CD4-positive, alpha-beta T cell treated with Interleukin-1 beta for 1 hour (primary cell): ENCODE results near the gene CLIP2.
"Not testable (repeated sequence)": the region's sequence is repeated elsewhere in the genome, so short reads cannot be mapped to it uniquely, and the experiment has no call there.

Experiments
- DNase-seq, 2 donors: peaks; one replicate each; pipeline ENCODE4 v3.0.0-alpha.2; 2020 to 2022

Gene CLIP2

DNA sequence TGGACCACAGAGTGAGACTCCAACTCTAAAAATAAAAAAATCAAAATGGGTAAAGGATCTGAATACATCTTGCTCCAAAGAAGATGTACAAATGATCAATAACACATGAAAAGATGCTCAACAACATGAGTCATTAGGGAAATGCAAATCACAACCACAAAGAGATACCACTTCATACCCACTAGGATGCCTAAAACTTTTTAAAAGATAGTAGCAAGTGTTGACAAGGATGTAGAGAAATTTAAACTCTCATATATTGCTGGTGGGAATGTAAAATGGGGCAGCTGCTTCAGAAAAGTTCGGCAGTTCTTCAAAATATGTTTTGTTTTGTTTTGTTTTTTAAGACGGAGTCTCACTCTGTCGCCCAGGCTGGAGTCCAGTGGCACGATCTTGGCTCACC lies 118.8 kb downstream of the CLIP2 start:
- DNase-seq: no peak

DNA sequence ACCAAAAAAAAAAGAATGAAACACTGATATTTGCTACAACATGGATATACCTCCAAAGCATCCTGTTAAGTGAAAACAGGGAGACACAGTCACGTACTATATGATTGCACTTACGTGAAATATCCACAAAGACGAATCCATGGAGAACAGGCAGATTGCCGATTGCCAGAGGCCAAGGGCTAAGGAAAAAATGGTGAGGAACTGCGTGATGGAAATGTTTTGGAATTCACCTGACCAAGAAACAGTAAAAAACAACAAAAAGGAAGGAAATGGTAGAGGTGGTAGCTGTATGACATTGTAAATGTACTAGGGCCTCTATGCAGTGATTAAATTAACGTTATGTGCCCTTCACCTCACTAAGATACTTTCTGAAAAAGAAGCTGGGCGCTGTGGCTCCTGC lies 120.4 kb downstream of the CLIP2 start:
- no peak for DNase-seq

DNA sequence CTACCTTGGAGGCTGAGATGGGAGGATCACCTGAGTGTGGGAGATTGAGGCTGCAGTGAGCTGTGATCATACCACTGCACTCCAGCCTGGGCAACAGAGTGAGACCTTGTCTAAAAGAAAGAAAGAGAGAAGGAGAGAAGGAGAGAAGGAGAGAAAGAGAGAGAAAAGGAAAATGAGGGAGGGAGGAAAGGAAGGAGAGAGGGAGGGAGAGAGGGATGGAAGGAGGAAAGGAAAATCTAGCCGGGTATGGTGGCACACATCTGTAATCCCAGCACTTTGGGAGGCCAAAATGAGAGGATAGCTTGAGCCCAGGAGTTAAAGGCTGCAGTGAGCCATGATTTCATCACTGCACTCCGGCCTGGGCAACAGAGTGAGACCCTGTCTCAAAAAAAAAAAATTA lies 121.6 kb downstream of the CLIP2 start:
- DNase-seq: no peak

DNA sequence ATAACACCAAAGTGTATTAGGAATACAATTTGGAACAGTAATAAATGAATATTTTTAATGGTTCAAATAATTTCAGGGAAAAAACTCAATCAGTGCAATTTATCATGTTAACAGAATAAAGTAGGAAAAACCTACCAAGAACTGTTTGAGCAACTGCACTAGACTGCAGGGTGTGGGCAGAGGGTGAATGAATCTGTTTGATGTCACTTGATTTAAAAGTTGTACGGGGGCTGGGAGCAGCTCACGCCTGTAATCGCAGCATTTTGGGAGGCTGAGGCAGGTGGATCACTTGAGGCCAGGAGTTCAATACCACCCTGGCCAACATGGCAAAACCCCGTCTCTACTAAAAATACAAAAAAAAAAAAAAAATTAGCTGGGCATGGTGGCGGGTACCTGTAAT lies 122.4 kb downstream of the CLIP2 start:
- DNase-seq: not testable (repeated sequence)

DNA sequence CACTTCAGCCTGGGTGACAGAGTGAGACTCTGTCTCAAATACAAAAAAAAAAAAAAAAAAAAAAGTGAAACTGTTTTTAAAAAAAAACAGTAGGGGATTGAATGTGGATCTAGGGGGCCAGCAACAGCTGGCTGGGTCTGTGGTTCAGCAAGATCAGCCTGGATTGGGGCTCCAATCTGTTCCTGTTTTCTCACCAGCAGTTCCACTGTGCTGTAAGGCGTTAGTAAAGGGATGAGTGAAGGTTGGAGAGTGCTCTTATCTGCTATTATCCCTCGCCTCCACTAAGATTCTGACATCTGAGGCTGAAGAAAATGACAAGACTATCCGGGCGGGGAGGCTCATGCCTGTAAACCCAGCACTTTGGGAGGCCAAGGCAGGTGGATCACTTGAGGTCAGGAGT lies 122.8 kb downstream of the CLIP2 start:
- no peak for DNase-seq

DNA sequence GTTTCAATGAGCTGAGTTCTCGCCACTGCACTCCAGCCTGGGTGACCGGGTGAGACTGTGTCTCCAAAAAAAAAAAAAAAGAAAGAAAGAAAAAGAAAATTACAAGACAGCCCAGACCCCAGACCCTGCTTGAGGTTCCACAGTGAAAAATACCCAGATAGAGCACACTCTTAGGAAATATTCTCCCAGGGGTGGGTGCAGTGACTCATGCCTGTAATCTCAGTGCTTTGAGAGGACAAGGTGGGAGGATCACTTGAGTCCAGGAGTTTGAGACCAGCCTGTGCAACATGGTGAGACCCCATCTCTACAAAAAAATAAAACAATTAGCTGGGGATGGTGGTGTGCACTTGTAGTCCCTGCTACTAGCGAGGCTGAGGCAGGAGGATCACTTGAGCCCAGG lies 123.4 kb downstream of the CLIP2 start:
- DNase-seq: no peak

DNA sequence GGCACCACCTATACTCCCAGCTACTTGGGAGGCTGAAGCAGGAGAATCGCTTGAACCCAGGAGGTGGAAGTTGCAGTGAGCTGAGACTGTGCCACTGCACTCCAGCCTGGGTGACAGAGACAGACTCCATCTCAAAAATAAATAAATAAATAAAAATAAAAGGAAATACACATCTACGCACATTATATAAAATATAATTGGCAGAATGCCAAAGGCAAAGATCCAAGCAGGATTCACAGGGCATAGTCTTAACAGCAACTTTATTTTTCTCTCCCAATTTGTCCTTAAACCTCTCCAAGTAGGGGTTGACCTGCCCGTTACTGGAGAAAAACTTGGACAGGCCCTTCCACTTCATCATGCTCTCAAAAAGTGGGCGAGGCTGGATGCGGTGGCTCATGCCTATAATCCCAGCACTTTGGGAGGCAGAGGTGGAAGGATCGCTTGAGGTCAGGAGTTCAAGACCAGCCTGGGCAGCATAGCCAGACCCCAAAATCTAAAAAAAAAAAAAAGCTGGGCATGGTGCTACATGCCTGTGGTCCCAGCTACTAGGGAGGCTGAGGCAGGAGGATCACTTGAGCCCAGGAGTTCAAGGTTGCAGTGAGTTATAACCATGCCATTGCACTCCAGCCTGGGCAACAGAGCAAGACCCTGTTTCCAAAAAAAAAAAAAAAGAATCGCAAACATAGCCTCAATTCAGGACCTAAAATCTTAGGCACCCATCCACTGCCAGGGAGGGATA lies 125.6 kb downstream of the CLIP2 start:
- not testable (repeated sequence) for DNase-seq

DNA sequence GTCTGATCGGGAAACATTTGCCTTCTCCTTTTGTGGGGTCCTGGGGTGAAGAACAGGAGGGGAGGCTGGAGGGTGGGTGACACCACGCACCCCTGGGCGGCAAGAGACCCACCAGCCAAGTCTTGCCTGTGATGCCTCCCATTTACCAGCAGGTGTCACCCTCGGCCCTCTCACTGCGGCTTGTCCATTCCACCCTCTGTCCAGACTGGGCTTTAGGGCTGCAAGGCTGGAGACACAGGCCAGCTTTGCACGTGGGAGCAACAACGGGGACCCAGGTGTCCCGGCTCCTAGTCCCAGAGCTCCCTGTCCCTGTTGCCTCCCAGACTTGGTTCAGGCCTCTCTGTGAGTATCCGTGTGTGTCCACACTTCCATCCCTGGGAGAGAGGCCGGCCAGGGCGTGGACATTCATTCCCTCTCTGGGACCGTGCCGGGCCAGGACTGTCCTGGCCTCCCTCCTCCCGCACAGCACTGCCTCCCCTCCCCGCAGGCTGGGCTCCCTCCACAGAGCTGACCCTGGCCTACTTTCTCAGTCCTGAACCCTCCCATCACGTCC lies 128.3 kb downstream of the CLIP2 start:
- DNase-seq: peak; percentile 49 to 60

DNA sequence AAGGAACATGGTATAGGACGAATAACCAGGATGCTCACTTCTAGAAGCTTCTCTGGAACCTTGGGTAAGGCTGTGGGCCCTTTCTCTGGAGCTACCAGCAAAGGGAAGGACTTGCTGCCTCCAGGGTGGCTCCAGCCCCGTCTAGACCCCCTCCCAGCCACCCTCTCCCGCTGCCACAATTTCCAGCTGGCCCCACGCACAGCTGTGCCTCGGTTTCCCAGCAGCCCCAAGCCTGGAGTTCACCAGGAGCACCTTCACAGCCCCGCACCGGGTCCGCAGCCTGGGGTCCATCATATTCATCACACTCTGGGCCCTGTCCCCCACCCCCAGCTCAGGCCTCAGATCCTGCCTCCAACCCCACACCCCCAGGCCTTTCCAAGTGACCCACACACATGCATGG lies 128.9 kb downstream of the CLIP2 start:
- DNase-seq: no peak

DNA sequence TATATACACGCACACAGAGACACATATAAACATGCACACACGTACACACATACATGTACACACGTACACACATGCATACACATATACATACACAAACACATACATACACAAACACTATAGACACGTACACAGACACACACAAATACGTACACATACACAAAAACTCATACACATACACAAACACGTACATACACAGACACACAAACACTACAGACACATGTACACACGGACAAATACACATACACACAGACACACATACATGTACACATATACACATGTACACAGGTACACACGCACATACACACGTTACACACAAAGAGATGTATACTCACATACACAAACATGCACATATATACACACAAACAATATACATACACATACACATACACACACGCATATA lies 129.3 kb downstream of the CLIP2 start:
- DNase-seq: no peak

DNA sequence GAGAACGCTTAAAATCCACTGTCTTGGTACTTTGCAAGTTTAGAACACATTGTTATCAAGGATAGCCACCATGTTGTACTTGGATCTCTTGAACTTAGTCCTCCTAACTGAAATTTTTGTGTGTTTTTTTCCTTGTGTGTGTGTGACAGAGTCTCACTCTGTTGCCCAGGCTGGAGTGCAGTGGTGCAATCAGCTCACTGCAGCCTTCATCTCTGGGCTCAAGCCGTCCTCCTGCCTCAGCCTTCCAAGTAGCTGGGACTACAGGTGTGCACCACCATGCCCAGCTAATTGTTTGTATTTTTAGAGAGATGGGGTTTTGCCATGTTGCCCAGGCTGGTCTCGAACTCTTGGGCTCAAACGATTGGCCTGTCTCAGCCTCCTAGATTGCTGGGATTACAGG lies 130.0 kb downstream of the CLIP2 start:
- not testable (repeated sequence) for DNase-seq

DNA sequence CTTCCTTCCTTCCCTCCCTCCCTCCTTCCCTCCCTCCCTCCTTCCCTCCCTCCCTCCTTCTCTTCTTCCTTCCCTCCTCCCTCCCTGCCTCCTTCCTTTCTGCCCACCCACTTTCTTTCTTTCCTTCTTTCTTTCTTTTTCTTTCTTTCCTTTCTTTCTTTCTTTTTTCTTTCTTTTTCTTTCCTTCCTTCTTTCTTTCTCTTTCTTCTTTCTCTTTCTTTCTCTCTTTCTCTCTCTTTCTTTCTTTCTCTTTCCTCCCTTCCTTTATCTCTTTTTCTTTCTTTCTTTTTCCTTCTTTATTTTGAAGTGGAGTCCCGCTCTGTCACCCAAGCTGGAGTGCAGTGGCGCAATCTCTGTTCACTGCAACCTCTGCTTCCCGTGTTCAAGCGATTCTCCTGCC lies 130.8 kb downstream of the CLIP2 start:
- DNase-seq: no peak

DNA sequence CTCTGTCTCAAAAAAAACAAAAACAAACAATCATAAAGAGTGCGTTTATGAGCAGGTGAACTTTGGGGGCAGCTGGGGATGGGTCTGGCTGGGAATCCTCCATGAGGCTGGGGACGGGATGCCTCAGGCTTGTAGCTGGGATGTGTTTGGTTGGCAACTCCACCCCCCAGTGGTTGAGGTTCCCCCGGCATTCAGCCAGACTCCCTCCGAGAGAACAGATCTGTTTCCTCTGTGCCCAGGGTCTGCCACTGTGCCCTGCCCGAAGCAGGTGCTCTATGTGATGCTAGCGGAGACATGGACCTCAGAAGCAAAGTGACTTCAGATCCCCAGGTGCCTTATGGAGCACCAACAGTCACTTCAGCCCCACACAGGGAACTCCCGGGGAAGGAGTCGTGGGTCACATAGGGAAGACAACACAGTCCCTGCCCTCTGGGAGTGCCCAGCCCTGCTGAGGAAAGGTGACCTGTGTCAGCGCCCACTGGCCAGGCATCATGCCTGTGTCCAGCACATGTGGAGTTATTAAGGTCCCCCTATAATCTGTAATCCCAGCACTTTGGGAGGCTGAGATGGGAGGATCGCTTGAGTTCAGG lies 135.2 kb downstream of the CLIP2 start:
- DNase-seq: no peak

DNA sequence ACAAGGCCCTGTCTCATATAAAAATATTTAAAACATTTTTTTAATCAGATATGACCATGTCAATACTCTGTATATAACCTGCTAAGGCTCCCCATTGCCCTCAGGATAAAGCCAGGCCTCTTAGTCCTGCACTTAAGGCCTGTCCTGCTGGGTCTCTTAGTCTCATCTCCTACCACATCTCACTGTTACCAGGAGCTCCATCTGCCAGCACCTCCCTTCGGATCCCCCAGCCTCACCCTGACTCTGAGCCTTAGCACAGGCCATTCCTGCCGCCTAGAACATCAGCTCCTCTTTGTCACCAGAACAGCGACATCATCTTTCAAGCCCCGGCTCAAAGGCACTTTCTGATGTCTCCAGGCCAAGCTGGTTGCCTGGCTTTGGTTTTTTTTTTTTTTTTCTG lies 138.8 kb downstream of the CLIP2 start:
- DNase-seq: no peak

DNA sequence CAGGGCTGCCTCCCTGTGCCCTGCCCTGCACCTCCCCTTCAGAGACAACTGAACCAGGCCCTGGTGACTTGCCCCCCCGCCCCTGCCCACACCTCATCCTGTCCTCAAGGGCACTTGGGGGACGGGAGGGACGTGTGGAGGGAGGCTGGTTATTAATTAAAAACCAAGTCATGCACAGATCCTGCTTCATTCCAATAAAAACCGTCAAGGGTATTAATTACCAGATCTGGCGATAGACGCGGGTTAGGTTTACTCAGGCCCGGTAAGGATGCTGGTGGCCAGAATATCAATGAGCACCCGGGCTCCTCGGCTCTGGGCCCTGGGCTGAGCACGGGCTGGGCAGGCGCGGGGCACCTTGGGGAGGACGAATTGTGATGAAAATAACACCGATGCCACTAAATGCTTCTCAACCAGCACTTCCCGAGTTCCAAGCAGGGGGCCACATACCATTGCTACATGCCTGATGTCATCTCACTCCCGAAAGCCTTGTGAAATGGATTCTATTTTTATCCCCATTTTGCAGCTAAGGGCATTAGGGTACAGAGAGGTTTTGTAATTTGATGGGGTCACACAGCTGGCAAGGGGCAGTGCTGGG lies 140.0 kb downstream of the CLIP2 start:
- no peak for DNase-seq

DNA sequence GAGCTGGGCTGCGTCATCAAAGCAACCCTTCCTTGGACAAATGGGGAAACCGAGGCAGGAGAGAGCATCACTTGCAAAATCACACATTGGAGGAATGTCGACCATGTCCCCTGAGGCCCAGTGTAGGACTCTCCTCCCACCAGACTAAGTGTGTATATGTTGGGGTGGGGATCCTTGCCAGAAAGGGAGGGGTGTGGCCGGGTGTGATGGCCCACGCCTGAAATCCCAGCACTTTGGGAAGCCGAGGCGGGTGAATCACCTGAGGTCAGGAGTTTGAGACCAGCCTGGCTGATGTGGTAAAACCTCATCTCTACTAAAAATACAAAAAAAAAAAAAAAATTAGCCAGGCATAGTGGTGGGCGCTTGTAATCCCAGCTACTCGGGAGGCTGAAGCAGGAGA lies 141.2 kb downstream of the CLIP2 start:
- not testable (repeated sequence) for DNase-seq

DNA sequence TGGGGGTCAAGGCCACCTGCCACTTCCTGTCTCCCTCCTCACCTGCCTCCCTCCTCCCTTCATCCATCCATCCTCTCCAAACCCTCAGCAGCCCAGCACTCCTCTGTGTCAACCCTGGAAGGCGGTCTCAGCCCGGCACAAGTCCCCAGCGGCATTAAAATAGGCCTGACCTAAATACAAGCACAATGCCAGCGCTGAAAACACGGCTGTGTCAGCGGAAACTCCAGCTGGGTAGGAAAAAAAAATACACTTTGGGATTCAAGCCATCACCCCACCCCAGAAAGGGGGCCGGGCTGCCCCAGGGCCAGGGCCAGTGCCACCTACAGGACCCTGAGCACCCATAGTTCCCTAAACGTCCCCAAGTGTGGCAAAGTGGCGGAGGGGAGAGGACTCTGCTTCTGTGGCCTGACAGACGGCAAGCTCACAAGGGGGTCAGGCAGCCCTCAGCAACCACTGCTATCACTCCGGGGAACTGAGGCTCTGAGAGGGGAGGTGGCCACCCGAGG lies 141.8 kb downstream of the CLIP2 start:
- no peak for DNase-seq

DNA sequence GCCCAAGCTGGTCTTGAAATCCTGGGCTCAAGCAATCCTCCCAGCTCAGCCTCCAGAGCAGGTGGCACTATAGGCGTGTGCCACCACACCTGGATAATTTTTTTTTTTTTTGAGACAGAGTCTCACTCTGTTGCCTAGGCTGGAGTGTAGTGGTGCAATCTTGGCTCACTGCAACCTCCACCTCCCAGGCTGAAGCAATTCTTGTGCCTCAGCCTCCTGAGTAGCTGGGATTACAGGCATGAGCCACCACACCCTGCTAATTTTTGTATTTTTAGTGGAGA lies 148.0 kb downstream of the CLIP2 start:
- not testable (repeated sequence) for DNase-seq

DNA sequence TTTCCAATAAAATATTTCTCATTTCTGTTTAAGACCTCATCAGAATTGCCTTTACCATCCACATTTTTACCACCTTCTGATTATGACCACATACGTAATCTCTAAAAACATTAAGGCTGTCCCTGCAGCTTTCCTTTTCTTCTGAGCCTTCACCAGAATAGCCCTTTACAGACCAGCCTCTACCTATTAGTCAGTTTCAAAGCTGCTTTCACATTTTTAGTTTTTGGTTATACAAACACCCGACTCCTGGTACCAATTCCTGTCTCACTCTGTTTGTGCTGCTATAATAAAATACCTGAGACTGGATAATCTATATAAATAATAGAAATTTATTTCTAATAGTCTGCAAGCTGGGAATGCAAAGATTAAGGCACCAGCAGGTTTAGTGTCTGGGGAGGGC lies 149.1 kb downstream of the CLIP2 start:
- DNase-seq: no peak

DNA sequence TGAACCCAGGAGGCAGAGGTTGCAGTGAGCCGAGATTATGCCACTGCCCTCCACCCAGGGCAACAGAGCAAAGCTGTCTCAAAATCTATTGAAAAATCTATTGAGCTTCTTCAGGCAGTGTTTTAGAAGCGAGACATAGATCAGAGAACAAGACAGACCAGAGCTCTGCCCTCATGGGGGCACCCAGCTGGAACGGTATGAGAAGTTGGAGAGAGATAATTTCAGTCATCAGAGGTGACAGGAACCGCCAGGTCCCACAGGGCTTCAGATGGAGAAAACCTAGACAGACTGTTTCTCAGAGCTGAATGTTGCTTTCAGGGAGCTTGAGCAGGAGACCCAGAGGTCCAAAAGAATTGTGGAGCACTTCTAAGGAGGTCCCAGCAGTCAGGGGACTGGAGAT lies 150.3 kb downstream of the CLIP2 start:
- no peak for DNase-seq

DNA sequence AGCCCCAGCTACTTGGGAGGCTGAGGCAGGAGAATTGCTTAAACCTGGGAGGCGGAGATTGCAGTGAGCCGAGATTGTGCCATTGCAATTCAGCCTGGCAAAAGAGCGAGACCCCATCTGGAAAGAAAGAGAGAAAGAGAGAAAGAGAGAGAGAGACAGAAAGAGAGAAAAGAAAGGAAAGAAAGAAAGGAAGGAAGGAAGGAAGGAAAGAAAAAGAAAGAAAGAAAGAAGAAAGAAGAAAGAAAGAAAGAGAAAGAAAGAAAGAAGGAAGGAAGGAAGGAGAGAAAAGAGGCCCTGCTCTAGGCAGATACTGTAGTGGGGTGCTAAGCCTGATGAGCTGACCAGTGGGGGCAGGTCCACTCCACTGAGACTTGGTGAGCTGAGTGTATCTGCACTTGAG lies 150.9 kb downstream of the CLIP2 start:
- not testable (repeated sequence) for DNase-seq

DNA sequence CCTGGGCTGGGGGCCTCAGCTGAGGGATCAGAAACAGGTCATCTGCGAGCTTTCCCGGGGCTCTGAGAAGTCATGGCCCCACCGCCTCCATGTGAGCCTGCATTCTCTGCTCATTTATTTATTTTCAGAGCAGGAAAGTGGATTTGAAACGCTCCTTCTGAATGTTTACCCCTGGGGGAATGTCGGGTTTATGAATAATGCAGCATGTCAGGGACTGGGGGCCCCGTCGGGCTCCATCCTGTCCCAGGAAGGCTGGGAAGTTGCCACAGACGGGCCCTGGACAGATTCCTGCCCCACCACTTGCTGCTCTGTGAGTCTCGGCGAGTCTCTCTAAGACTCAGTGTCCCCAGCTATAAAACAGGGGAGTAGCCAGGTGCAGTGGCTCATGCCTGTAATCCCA lies 152.6 kb downstream of the CLIP2 start:
- DNase-seq: no peak

DNA sequence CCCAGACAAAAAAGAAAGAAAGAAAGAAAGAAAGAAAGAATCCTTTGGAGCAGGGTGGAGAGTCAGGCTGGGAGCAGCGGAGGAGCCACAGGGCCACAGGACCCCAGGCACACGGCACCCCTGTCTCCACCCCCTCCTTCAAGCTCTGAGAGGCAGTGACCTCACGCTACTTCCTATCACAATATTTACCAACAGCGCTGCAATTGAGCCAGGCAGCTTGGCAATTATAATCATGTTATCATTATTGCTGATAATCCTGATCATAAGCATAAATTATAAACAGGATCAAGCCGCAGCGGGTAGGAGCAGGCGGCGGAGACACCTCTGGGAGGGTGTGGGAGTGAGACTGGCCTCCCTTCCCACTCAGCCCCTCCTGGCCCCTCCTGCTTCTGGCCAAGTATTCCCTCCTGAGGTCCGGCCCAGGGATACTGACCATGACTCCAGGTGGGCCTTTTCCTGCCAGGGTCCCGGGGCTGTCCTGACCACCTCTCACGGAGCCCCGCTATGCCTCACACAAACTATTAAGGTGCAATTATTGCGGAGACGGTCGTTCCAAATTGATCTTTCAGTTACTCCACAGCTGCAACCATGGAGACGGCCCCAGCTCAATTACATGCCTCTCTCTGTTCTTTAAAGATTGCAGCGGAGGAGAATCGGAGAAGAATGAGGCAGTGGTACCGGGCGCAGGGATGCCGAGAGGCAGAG lies 154.5 kb downstream of the CLIP2 start:
- DNase-seq: no peak

DNA sequence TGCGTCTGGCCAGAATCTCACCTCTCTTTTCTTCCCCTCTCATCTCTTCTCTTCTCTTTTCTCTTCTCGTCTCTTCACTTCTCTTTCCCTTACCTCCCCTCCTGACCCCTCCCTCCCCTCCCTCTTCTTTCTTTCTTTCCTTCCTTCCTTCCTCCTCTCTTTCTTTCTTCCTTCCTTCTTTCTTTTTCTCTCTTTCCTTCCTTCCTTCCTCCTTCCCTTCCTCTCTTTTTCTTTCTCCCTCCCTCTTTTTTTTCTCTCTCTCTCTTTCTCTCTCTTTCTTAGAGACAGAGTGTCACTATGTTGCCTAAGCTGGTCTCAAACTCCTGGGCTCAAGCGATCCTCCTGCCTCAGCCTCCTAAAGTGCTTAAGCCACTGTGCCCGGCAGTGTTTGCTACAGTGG lies 159.9 kb downstream of the CLIP2 start:
- DNase-seq: no peak
